HepG2 (cell line): ENCODE results near the gene DDR1. TPM values are rescaled to one million over a fixed set of nuclear protein-coding genes. Genes with fewer than 3 reads are reported as not detected.

Experiments used
- CREB3 ChIP-seq: sonication (generic); formaldehyde crosslinking; IDR thresholded peaks from 2 replicates; pipeline ENCODE4 v1.5.0; 2020; ENCODE audit warnings: missing genetic modification reagents
- FOXJ3 ChIP-seq: sonication (generic); formaldehyde crosslinking; IDR thresholded peaks from 2 replicates; pipeline ENCODE4 v1.4.0; 2020; ENCODE audit warnings: missing genetic modification reagents, mild to moderate bottlenecking, borderline replicate concordance
- HMG20B ChIP-seq: conservative IDR thresholded peaks from 2 replicates; pipeline ENCODE4 v1.6.1; 2016; ENCODE audit warnings: missing genetic modification reagents, missing compliant biosample characterization
- MAZ ChIP-seq, 2 experiments: sonication (generic) in 1 of 2; formaldehyde crosslinking in 1 of 2; IDR thresholded peaks; 2 replicates each; pipeline versions ENCODE4 v1.5.0 to v1.6.1; 2012 to 2020; ENCODE audit warnings: low read depth in 2 of 2, mild to moderate bottlenecking in 2 of 2, borderline replicate concordance in 1 of 2, improper control_type of control experiment in 1 of 2, low read length in 1 of 2, missing genetic modification reagents in 1 of 2, moderate library complexity in 1 of 2
- ZBTB21 ChIP-seq: sonication (generic); formaldehyde crosslinking; IDR thresholded peaks from 2 replicates; pipeline ENCODE4 v1.4.0; 2020; ENCODE audit warnings: missing genetic modification reagents
- ZFP37 ChIP-seq: sonication (generic); formaldehyde crosslinking; IDR thresholded peaks from 2 replicates; pipeline ENCODE4 v1.4.0; 2020; ENCODE audit warnings: missing genetic modification reagents, borderline replicate concordance
- ZNF274 ChIP-seq: sonication (generic); formaldehyde crosslinking; IDR thresholded peaks from 2 replicates; pipeline ENCODE4 v1.5.1; 2020; ENCODE audit warnings: mild to moderate bottlenecking, missing genetic modification reagents
- ZNF468 ChIP-seq: sonication (generic); formaldehyde crosslinking; IDR thresholded peaks from 2 replicates; pipeline ENCODE4 v1.8.0; 2022; ENCODE audit warnings: mild to moderate bottlenecking, moderate library complexity, missing genetic modification reagents
- ZNF513 ChIP-seq: sonication (generic); formaldehyde crosslinking; conservative IDR thresholded peaks from 2 replicates; pipeline ENCODE4 v1.5.0; 2020; ENCODE audit warnings: missing genetic modification reagents
- ZNF660 ChIP-seq: sonication (generic); formaldehyde crosslinking; IDR thresholded peaks from 2 replicates; pipeline ENCODE4 v1.5.1; 2020; ENCODE audit warnings: mild to moderate bottlenecking, low read depth, missing genetic modification reagents, borderline replicate concordance
- ZNF772 ChIP-seq: sonication (generic); formaldehyde crosslinking; IDR thresholded peaks from 2 replicates; pipeline ENCODE4 v1.5.0; 2020; ENCODE audit warnings: mild to moderate bottlenecking, missing genetic modification reagents
- ZXDC ChIP-seq: sonication (generic); formaldehyde crosslinking; IDR thresholded peaks from 2 replicates; pipeline ENCODE4 v1.5.0; 2020; ENCODE audit warnings: mild to moderate bottlenecking, missing genetic modification reagents
- polyA plus RNA-seq, 8 experiments: library from polyadenylated mRNA; depleted of rRNA in 3 of 8; stranded (reverse) in 7 of 8; unstranded in 1 of 8; fragments of >200 nt; fragmentation: Illumina TruSeq in 4 of 8; extraction: Trizol in 4 of 8; gene quantifications; 2 replicates each; pipeline versions ENCODE4 v1.2.1 to v1.2.3, GENCODE V29; 2011 to 2016; ENCODE audit warnings: low read depth in 4 of 8, missing spikeins in 1 of 8, mixed read lengths in 1 of 8; ENCODE audit not compliant: insufficient read depth in 1 of 8
- total RNA-seq, 5 experiments: library from RNA; depleted of rRNA; stranded (reverse); fragments of >200 nt; fragmentation: Illumina TruSeq; extraction: Trizol; gene quantifications; 2 replicates each; pipeline ENCODE4 v1.2.3, GENCODE V29; 2016; ENCODE audit warnings: low read depth in 1 of 5
- TF ChIP-seq, protein P1 (sequence below): sonication (generic); formaldehyde crosslinking; conservative IDR thresholded peaks from 2 replicates; pipeline ENCODE4 v1.8.0; 2022; ENCODE audit warnings: low read depth, missing genetic modification reagents
- TF ChIP-seq, protein P2 (sequence below): sonication (generic); formaldehyde crosslinking; IDR thresholded peaks from 2 replicates; pipeline ENCODE4 v1.5.0; 2020; ENCODE audit warnings: missing genetic modification reagents
- TF ChIP-seq, protein P3 (sequence below): sonication (generic); formaldehyde crosslinking; IDR thresholded peaks from 2 replicates; pipeline ENCODE4 v1.5.1; 2020; ENCODE audit warnings: mild to moderate bottlenecking, missing genetic modification reagents, moderate library complexity
- TF ChIP-seq, protein P4 (sequence below): sonication (generic); IDR thresholded peaks from 2 replicates; pipeline ENCODE4 v1.6.1; 2016; ENCODE audit warnings: low read depth, borderline replicate concordance

DDR1 gene
- total and polyA plus RNA-seq, 2 of the 13 experiments (the other 11 are each of a cell fraction or from before 2014, with no cell fraction given) = 16.7 to 20.2 TPM

DNA sequence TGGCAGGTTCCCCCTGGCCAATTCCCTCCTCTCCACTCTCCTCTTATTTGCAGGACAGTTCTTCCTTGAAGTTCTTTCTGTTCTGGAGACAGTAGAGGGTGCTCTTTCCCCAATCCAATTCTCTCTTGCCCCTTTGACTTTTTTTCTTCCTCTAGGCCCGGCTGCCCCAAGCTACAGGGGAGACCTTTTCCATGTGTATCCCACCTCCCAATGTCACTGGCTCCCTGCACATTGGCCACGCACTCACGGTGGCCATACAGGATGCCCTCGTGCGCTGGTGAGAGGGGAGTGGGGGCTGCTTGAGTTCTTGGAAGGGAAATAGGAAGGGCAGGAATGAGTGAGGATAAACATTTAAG lies 31.2 kb downstream of the DDR1 start (continued):
- TF ChIP-seq ZXDC (CRISPR knock-in tag) (no peak), FOXJ3 (CRISPR knock-in tag) (no peak), ZNF468 (no peak), ZFP37 (CRISPR knock-in tag) (no peak), ZBTB21 (CRISPR knock-in tag) (no peak), ZNF772 (peak; percentile 60; the same call in 1 of the 2 replicates), MAZ (IDR thresholded peaks at IDR 0.05; ENCODE audit: borderline replicate concordance, low read depth, low read length) (no peak), MAZ (CRISPR knock-in tag; IDR thresholded peaks at IDR 0.05; ENCODE audit: low read depth) (no peak), ZNF660 (CRISPR knock-in tag) (no peak), ZNF513 (CRISPR knock-in tag) (no peak), CREB3 (CRISPR knock-in tag) (no peak), HMG20B (CRISPR knock-in tag) (no peak), ZNF274 (CRISPR knock-in tag) (no peak)
- TF ChIP-seq, protein P1, sequence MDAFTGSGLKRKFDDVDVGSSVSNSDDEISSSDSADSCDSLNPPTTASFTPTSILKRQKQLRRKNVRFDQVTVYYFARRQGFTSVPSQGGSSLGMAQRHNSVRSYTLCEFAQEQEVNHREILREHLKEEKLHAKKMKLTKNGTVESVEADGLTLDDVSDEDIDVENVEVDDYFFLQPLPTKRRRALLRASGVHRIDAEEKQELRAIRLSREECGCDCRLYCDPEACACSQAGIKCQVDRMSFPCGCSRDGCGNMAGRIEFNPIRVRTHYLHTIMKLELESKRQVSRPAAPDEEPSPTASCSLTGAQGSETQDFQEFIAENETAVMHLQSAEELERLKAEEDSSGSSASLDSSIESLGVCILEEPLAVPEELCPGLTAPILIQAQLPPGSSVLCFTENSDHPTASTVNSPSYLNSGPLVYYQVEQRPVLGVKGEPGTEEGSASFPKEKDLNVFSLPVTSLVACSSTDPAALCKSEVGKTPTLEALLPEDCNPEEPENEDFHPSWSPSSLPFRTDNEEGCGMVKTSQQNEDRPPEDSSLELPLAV (CRISPR knock-in tag) = no peak
- TF ChIP-seq, protein P2, sequence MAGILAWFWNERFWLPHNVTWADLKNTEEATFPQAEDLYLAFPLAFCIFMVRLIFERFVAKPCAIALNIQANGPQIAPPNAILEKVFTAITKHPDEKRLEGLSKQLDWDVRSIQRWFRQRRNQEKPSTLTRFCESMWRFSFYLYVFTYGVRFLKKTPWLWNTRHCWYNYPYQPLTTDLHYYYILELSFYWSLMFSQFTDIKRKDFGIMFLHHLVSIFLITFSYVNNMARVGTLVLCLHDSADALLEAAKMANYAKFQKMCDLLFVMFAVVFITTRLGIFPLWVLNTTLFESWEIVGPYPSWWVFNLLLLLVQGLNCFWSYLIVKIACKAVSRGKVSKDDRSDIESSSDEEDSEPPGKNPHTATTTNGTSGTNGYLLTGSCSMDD = no peak
- TF ChIP-seq, protein P3, sequence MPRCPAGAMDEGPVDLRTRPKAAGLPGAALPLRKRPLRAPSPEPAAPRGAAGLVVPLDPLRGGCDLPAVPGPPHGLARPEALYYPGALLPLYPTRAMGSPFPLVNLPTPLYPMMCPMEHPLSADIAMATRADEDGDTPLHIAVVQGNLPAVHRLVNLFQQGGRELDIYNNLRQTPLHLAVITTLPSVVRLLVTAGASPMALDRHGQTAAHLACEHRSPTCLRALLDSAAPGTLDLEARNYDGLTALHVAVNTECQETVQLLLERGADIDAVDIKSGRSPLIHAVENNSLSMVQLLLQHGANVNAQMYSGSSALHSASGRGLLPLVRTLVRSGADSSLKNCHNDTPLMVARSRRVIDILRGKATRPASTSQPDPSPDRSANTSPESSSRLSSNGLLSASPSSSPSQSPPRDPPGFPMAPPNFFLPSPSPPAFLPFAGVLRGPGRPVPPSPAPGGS = no peak
- TF ChIP-seq, protein P4, sequence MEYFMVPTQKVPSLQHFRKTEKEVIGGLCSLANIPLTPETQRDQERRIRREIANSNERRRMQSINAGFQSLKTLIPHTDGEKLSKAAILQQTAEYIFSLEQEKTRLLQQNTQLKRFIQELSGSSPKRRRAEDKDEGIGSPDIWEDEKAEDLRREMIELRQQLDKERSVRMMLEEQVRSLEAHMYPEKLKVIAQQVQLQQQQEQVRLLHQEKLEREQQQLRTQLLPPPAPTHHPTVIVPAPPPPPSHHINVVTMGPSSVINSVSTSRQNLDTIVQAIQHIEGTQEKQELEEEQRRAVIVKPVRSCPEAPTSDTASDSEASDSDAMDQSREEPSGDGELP = no peak
